HFFc6 (cell line): ENCODE data around the gene MARK1. TPM values are rescaled to one million over a fixed set of nuclear protein-coding genes. Genes with fewer than 3 reads are reported as not detected.

Source experiments
- DNase-seq: peaks from one replicate; pipeline ENCODE4 v3.0.0-alpha.2; 2018
- H3K27ac Mint-ChIP-seq: 2 replicates; pipeline ENCODE4 v1.8.0; 2020; ENCODE audit warnings: mild to moderate bottlenecking, mixed read lengths
- H3K27me3 Mint-ChIP-seq: 2 replicates; pipeline ENCODE4 v1.8.0; 2021; ENCODE audit warnings: mild to moderate bottlenecking, moderate library complexity, mixed read lengths; ENCODE audit not compliant: insufficient read depth
- H3K36me3 Mint-ChIP-seq: 2 replicates; pipeline ENCODE4 v1.8.0; 2021; ENCODE audit warnings: low read depth, mixed read lengths
- H3K4me1 Mint-ChIP-seq: 2 replicates; pipeline ENCODE4 v1.8.0; 2020; ENCODE audit warnings: low read depth, mixed read lengths
- H3K4me3 Mint-ChIP-seq: 2 replicates; pipeline ENCODE4 v1.8.0; 2020; ENCODE audit warnings: mild to moderate bottlenecking, moderate library complexity, mixed read lengths
- H3K9me3 Mint-ChIP-seq: 2 replicates; pipeline ENCODE4 v1.8.0; 2020; ENCODE audit warnings: mild to moderate bottlenecking, mixed read lengths
- total RNA-seq, 6 experiments: library from RNA; stranded (reverse); fragmentation: NEBNext Ultra II Directional; extraction: Animal tissue kit (Norgen Biotek cat#: 25700); gene quantifications; 2 replicates in 1 of 6; 3 replicates in 5 of 6; pipeline ENCODE4 v1.2.3, GENCODE V29; 2021
- TF ChIP-seq, protein P1 (sequence below): fragments of 200-600 bp; sonication (generic); IDR thresholded peaks from 2 replicates; pipeline ENCODE4 v1.5.0; 2021; ENCODE audit warnings: antibody characterized with exemption, mild to moderate bottlenecking

Gene MARK1
- total RNA-seq, 6 experiments from 2014 or later, result not detected

DNA sequence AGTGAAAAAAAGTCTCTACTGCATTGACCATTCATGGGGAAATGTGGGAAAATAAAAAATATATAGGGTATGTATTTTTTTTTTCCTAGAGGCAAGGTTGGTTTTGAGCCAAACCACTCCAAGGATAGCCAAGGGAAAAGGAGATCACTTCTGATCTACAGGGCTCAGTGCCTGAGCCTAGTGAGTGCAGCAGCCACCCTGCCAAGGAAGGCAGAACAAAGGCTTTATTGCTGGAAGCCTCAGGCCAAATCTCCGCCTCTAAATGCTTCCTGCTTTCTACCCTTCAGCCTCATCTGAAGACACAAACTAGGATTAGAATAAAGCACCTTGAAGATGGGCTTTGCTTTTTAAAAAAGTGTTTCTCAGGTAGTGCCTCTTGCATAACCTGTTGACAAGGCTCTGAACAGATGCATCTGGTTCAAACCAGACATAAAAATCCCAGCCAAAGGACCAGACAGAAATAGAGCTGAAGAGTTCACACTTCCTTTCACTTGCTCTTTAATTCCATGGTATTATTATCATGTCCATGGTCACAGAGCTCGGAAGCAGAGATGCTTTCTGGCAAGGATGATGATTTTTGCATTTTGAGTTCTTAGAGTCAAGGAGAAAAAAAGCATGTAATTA lies 172.7 kb downstream of the MARK1 start:
- H3K36me3 Mint-ChIP-seq, result no peaks in the 10 kb centered on the region
- TF ChIP-seq, protein P1, sequence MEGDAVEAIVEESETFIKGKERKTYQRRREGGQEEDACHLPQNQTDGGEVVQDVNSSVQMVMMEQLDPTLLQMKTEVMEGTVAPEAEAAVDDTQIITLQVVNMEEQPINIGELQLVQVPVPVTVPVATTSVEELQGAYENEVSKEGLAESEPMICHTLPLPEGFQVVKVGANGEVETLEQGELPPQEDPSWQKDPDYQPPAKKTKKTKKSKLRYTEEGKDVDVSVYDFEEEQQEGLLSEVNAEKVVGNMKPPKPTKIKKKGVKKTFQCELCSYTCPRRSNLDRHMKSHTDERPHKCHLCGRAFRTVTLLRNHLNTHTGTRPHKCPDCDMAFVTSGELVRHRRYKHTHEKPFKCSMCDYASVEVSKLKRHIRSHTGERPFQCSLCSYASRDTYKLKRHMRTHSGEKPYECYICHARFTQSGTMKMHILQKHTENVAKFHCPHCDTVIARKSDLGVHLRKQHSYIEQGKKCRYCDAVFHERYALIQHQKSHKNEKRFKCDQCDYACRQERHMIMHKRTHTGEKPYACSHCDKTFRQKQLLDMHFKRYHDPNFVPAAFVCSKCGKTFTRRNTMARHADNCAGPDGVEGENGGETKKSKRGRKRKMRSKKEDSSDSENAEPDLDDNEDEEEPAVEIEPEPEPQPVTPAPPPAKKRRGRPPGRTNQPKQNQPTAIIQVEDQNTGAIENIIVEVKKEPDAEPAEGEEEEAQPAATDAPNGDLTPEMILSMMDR, result no peak
- peaks cover 6% of the 10 kb centered on the region; the same call in 1 of the 2 replicates for H3K4me1 Mint-ChIP-seq
- H3K9me3 Mint-ChIP-seq, result no peaks in the 10 kb centered on the region
- no peak overlapping the region for H3K4me3 Mint-ChIP-seq
- H3K27ac Mint-ChIP-seq, result no peak overlapping the region
- no peaks in the 10 kb centered on the region; the same call in 1 of the 2 replicates for H3K27me3 Mint-ChIP-seq
- no peak for DNase-seq

GRCh38 chr1:220701974-220702373 lies 174.0 kb downstream of the MARK1 start:
- Mint-ChIP-seq H3K27ac (no peak overlapping the region), H3K4me3 (no peak overlapping the region), H3K9me3 (no peaks in the 10 kb centered on the region), H3K36me3 (no peaks in the 10 kb centered on the region), H3K27me3 (peaks cover 4% of the 10 kb centered on the region), H3K4me1 (peaks cover 6% of the 10 kb centered on the region; the same call in 1 of the 2 replicates)
- no peak for DNase-seq
- TF ChIP-seq, protein P1, result no peak

DNA sequence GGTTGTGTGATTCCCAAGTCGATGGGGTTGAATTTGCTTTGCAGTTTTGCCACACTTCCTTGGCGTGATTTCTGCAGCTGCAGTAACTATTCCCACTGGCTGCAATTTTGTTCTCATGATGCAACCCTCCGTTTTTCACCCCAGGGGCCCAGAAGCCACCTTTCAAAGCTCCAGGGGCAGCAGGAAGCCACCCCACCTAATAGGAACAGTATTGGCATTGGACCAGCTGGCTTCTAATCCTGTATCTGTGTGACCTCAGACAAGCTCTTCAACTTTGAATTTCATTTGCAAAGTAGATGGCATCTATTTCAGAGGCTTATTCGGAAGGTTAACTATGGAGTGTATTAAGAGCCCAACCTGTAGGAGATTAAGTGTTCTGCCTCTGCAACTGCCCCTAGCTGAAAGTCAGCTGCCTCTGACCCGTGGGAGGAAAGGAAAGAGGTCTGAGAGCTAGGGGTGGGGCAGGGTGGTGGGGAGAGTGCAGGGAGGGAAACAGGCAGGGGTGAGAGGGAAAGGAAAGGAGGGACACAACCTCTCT lies 174.9 kb downstream of the MARK1 start:
- Mint-ChIP-seq H3K9me3 (no peaks in the 10 kb centered on the region), H3K4me3 (no peak overlapping the region), H3K4me1 (peaks cover 6% of the 10 kb centered on the region; the same call in 1 of the 2 replicates), H3K27me3 (peaks cover 9% of the 10 kb centered on the region), H3K36me3 (no peaks in the 10 kb centered on the region), H3K27ac (no peak overlapping the region)
- DNase-seq, result no peak
- TF ChIP-seq, protein P1, result no peak

- peaks cover 11% of the 10 kb centered on the region for H3K27me3 Mint-ChIP-seq
- no peak overlapping the region for H3K4me3 Mint-ChIP-seq
- H3K4me1 Mint-ChIP-seq, result peaks cover 6% of the 10 kb centered on the region; the same call in 1 of the 2 replicates
- TF ChIP-seq, protein P1, result no peak
- H3K27ac Mint-ChIP-seq, result no peak overlapping the region
- DNase-seq, result no peak
- H3K36me3 Mint-ChIP-seq, result no peaks in the 10 kb centered on the region
- H3K9me3 Mint-ChIP-seq, result no peaks in the 10 kb centered on the region
Observed at GRCh38 chr1:220703305-220703704, 175.4 kb downstream of the MARK1 start.

GRCh38 chr1:220705782-220706181 lies 177.8 kb downstream of the MARK1 start:
- H3K27ac Mint-ChIP-seq, result no peak overlapping the region
- H3K36me3 Mint-ChIP-seq, result no peaks in the 10 kb centered on the region
- H3K4me1 Mint-ChIP-seq, result peaks cover 6% of the 10 kb centered on the region; the same call in 1 of the 2 replicates
- H3K9me3 Mint-ChIP-seq, result no peaks in the 10 kb centered on the region
- no peak for DNase-seq
- H3K4me3 Mint-ChIP-seq, result no peak overlapping the region
- TF ChIP-seq, protein P1, result no peak
- peaks cover 17% of the 10 kb centered on the region for H3K27me3 Mint-ChIP-seq
